GM13977 (cell line): ENCODE data around the gene CNTNAP2.

Source experiments
- DNase-seq: peaks from one replicate; pipeline ENCODE4 v3.0.0; 2012; ENCODE audit warnings: low spot score
- CTCF ChIP-seq: IDR thresholded peaks from 2 replicates; pipeline ENCODE4 v1.5.1; 2012; ENCODE audit warnings: mild to moderate bottlenecking, control low read depth; ENCODE audit not compliant: insufficient read depth; ENCODE audit errors: extremely low read depth, missing control alignments
- in situ Hi-C: fragments of 300-500 bp; cut with MboI; formaldehyde crosslinking; loops from one replicate; pipeline ENCODE4 v1.12.0; 2022; ENCODE audit warnings: low sequenced_read_pairs, low pct_unique_long_range_greater_than_20kb, mixed read lengths, inconsistent platforms; ENCODE audit not compliant: unreplicated experiment

CNTNAP2 gene

DNA sequence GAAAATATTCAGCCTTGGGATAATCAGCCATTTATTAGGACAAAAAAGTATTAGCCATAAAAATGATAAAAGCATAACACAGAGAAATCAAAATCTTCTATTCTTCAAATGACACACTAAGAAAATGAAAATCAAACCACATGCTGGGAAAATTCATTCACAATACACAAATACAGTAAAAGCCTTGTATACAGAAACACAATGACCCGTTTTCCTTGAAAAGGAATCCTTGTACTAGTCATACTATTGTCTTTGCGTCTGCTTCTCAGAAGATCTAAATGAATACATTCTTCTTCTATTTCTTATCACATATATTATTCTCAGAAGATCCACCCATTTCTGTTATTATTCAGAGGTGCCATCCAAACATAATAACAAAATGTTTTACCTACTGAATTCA is 749.1 kb downstream of the CNTNAP2 start:
- no peak for TF ChIP-seq CTCF
- in situ Hi-C loops, result no loop called here
- no peak for DNase-seq

DNA sequence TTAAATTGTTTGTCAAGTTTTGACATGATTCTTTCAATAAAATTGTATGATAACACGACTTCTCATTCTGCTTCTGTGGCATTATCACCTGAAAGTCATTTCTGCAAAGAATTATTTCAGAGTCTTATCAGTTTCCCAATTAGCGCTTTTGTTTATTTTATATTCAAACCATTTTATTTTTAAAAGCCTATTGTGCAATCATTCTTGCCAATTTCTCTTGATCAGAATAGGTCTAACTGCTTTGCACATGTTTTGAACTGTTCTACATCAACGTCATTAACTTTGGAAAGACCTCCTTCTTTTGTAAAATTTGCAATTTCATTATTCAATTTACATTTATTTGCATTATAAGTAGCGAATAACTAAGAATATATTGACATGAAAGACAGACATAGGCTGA is 758.1 kb downstream of the CNTNAP2 start:
- in situ Hi-C loops, result no loop called here
- no peak for DNase-seq
- no peak for TF ChIP-seq CTCF

DNA sequence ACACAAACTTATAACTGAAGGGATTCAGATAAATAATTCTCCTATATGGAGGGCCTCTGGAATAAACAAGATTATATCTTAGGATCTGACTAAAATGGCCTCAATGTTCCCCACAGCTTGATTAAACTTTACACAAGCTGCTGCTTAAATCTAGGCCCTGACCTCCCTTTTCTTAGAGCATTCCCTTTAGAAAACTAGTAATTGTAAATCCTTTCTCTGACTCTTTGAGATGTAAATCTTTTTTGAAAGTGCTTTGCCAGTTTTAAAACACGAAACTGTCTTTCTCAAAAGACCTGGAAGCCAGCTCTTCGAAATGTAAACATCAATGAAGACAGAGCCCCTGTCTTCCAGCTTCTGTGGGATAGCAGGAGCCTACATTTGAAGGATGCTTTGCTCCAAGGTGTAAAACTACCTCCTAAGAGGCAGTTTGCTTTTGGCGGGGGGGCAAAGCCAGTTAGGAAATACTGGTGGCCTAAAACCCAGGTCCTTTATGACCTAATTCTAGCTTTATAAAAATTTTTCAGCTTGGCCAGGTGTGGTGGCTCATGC is 758.7 kb downstream of the CNTNAP2 start:
- no peak for TF ChIP-seq CTCF
- DNase-seq, result no peak
- in situ Hi-C loops, result no loop called here

- in situ Hi-C loops, result no loop called here
- no peak for DNase-seq
Observed at GRCh38 chr7:146875981-146876380, 759.4 kb downstream of the CNTNAP2 start.

DNA sequence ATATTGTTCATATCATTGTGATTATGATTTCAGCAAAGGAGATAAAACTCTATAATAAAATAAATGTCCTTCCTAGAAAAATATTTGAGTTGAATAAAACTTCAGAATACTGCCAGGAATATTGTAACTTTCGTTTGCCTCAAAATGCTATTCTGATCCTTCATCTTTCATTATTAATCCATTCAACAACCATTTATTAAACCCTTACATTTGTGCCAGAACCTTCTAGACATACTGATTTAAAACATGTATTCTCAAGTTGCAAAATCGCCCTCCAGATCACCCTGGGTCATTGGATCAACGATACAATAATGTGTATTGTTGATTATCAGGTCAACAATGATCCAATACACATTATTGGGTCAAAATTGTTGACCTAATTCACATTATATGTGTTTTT is 759.8 kb downstream of the CNTNAP2 start:
- in situ Hi-C loops, result no loop called here
- DNase-seq, result no peak
- no peak for TF ChIP-seq CTCF

More at GRCh38 chr7:146875981-146876380, 759.4 kb downstream of the CNTNAP2 start:
- TF ChIP-seq CTCF, result no peak

- DNase-seq, result no peak
- TF ChIP-seq CTCF, result no peak
- in situ Hi-C loops, result no loop called here
Observed at GRCh38 chr7:146878901-146879300, 762.3 kb downstream of the CNTNAP2 start.

DNA sequence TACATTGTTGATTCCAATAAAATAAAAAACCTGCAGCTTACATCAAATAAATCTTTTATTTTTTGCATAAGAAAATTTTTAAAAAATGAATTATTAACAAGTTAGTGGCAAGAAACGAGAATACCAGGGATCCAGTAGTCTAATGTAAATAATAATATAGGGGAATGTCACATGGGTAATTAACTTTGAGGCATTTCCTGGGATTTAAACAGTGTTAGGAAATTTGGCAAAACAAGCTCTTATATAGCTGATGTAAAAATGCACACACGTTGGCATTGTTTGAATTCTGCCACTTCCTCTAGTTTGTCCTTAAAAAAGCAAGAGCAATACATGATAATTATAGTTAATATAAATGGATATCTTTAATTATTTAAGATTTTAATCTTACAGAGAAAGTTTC is 768.6 kb downstream of the CNTNAP2 start:
- no peak for TF ChIP-seq CTCF
- no peak for DNase-seq
- in situ Hi-C loops, result no loop called here
